AG04449 (cell line): ENCODE measurements around the gene MISFA.

Experiments
- CTCF ChIA-PET: fragments of 350-600 bp; formaldehyde crosslinking; extraction: SDS; loops from one replicate; lab custom pipeline; 2021; ENCODE audit warnings: antibody characterized with exemption; lab: Yijun Ruan, JAX
- POLR2A ChIA-PET: fragments of 400-600, 350-600 bp; formaldehyde crosslinking; extraction: SDS; loops from one replicate; lab custom pipeline; 2020; ENCODE audit warnings: antibody characterized with exemption, inconsistent platforms; lab: Yijun Ruan, JAX
- DNase-seq: peaks from one replicate; pipeline ENCODE4 v3.0.0-alpha.2; 2010; ENCODE audit warnings: low read depth, low spot score
- H3K4me3 ChIP-seq: 2 replicates; pipeline ENCODE4 v1.5.1; 2011; ENCODE audit warnings: low read depth, mild to moderate bottlenecking, control low read depth, low read length
- CTCF ChIP-seq: IDR thresholded peaks from one replicate; pipeline ENCODE4 v1.5.1; 2011; ENCODE audit warnings: mild to moderate bottlenecking, moderate library complexity, low read length, control low read depth, inconsistent platforms; ENCODE audit not compliant: insufficient read depth; ENCODE audit errors: missing control alignments

MISFA gene

GRCh38 chr11:18594999-18595749 is 4.4 kb upstream of the MISFA start:
- ChIA-PET POLR2A (interaction anchor here (1.0 kb wide), 1 partner anchor 40 kb away, joined by 3 read pairs; no protein-coding TSS in a partner anchor), CTCF (no interaction called here)
- DNase-seq, result no peak
- no peak for TF ChIP-seq CTCF
- no peak overlapping the region for H3K4me3 ChIP-seq

- H3K4me3 ChIP-seq, result no peak overlapping the region
- ChIA-PET POLR2A (no interaction called here), CTCF (no interaction called here)
- no peak for DNase-seq
- no peak for TF ChIP-seq CTCF
Observed at GRCh38 chr11:18600915-18601569, 1.5 kb downstream of the MISFA start.

GRCh38 chr11:18608376-18608775 is 8.8 kb downstream of the MISFA start:
- TF ChIP-seq CTCF, result no peak
- CTCF ChIA-PET, result no interaction called here
- no peak overlapping the region for H3K4me3 ChIP-seq
- POLR2A ChIA-PET, result no interaction called here
- no peak for DNase-seq

- POLR2A ChIA-PET, result no interaction called here
- TF ChIP-seq CTCF, result no peak
Observed at GRCh38 chr11:18611196-18611595, 11.6 kb downstream of the MISFA start.

GRCh38 chr11:18612394-18612793 is 12.8 kb downstream of the MISFA start:
- no peak for TF ChIP-seq CTCF
- POLR2A ChIA-PET, result no interaction called here
- H3K4me3 ChIP-seq, result no peak overlapping the region
- no peak for DNase-seq
- CTCF ChIA-PET, result interaction anchor here (1.1 kb wide), 2 partner anchors 9 to 16 kb away, joined by 3 read pairs; no protein-coding TSS in a partner anchor

More at GRCh38 chr11:18611196-18611595, 11.6 kb downstream of the MISFA start:
- H3K4me3 ChIP-seq, result no peak overlapping the region
- CTCF ChIA-PET, result no interaction called here
- no peak for DNase-seq

- DNase-seq, result no peak
- TF ChIP-seq CTCF, result no peak
- ChIA-PET CTCF (interaction anchor here (1.0 to 1.4 kb wide), 3 partner anchors 12 to 27 kb away, joined by 3 to 4 read pairs (median 3); no protein-coding TSS in a partner anchor), POLR2A (interaction anchor here (1.1 kb wide), 1 partner anchor 20 kb away, joined by 5 read pairs; the partner anchor contains the start of gene SPTY2D1)
- H3K4me3 ChIP-seq, result no peak overlapping the region
Observed at GRCh38 chr11:18614667-18615066, 15.1 kb downstream of the MISFA start.
